C4-2B (cell line): ENCODE data around the gene KERA.

Experiments used
- ZFX ChIP-seq: fragments of 450-650 bp; IDR thresholded peaks from 2 replicates; pipeline ENCODE4 v1.6.1; 2017
- TF ChIP-seq, protein P1 (sequence below): fragments of 450-650 bp; conservative IDR thresholded peaks from 2 replicates; pipeline ENCODE4 v1.5.1; 2017; ENCODE audit warnings: mild to moderate bottlenecking

DNA sequence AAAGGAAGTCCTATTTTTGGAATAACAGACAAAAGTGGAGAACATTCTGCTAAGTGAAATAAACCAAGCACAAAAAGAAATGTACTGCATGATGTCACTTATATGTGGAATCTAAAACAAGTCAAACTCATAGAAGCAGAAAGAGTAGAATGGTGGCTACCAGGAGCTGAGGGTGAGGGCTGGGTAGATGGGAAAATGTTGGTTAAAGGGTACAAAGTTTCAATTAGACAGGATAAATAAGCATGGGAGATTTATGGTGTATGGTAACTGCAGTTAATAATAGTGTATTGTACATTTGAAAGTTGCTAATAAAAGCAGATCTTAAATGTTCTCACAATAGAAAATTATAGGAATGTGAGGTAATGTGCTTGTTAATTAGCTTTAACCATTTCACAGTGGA, 40.6 kb upstream of the KERA start:
- TF ChIP-seq, protein P1, sequence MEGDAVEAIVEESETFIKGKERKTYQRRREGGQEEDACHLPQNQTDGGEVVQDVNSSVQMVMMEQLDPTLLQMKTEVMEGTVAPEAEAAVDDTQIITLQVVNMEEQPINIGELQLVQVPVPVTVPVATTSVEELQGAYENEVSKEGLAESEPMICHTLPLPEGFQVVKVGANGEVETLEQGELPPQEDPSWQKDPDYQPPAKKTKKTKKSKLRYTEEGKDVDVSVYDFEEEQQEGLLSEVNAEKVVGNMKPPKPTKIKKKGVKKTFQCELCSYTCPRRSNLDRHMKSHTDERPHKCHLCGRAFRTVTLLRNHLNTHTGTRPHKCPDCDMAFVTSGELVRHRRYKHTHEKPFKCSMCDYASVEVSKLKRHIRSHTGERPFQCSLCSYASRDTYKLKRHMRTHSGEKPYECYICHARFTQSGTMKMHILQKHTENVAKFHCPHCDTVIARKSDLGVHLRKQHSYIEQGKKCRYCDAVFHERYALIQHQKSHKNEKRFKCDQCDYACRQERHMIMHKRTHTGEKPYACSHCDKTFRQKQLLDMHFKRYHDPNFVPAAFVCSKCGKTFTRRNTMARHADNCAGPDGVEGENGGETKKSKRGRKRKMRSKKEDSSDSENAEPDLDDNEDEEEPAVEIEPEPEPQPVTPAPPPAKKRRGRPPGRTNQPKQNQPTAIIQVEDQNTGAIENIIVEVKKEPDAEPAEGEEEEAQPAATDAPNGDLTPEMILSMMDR = no peak
- no peak for TF ChIP-seq ZFX
